NT2/D1 (cell line): ENCODE data around the gene ETV5.
"Not testable (repeated sequence)": the region's sequence is repeated elsewhere in the genome, so short reads cannot be mapped to it uniquely, and the experiment has no call there.

Experiments
- DNase-seq: peaks from one replicate; pipeline ENCODE4 v3.0.0-alpha.2; 2011; ENCODE audit warnings: low read depth, low spot score
- H3K27me3 ChIP-seq: 2 replicates; pipeline ENCODE4 v1.6.0; 2011; ENCODE audit warnings: mild to moderate bottlenecking; ENCODE audit not compliant: insufficient read length, insufficient read depth
- H3K36me3 ChIP-seq: 2 replicates; pipeline ENCODE4 v1.6.1; 2011; ENCODE audit warnings: mild to moderate bottlenecking, low read length, mixed read lengths; ENCODE audit not compliant: insufficient read depth, insufficient read length
- H3K4me1 ChIP-seq: 2 replicates; pipeline ENCODE4 v1.5.1; 2011; ENCODE audit not compliant: insufficient read depth, insufficient read length
- H3K4me3 ChIP-seq: 2 replicates; pipeline ENCODE4 v1.5.1; 2011; ENCODE audit warnings: low read depth; ENCODE audit not compliant: insufficient read length
- H3K9ac ChIP-seq: 2 replicates; pipeline ENCODE4 v1.6.0; 2011; ENCODE audit warnings: low read depth; ENCODE audit not compliant: insufficient read length
- H3K9me3 ChIP-seq: 2 replicates; pipeline ENCODE4 v1.5.1; 2011; ENCODE audit warnings: mild to moderate bottlenecking, low read length; ENCODE audit not compliant: insufficient read depth
- SUZ12 ChIP-seq: IDR thresholded peaks from 2 replicates; pipeline ENCODE4 v1.6.1; 2011; ENCODE audit not compliant: insufficient read length, insufficient read depth; ENCODE audit errors: extremely low read depth
- YY1 ChIP-seq: IDR thresholded peaks from 2 replicates; pipeline ENCODE4 v1.6.1; 2011; ENCODE audit not compliant: insufficient read length, insufficient read depth
- ZNF274 ChIP-seq: IDR thresholded peaks from 2 replicates; pipeline ENCODE4 v1.6.1; 2011; ENCODE audit warnings: mild to moderate bottlenecking, low read depth, low read length

ETV5 gene

DNA sequence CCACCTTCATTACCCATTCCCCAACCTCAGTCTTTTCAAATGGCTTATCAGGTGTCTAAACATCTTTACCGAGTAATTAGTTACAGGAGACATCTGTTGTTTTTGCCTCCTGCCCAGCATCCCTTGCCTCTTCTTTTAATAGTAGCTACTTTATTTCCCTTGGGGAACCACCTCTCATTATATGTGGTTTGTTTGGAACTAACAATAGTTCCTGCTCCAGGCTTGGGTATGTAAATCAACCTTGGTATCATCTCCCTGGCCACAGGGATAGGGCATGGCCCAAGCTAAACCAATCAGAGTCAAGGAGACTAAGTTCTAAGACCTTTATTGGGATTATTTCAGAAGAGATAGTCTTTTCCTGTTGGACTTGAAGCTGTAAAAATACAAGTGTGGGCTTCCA is 76.6 kb downstream of the ETV5 start:
- no peak for DNase-seq
- no peaks in the 10 kb centered on the region for H3K36me3 ChIP-seq
- H3K27me3 ChIP-seq = no peaks in the 10 kb centered on the region
- no peak overlapping the region for H3K4me3 ChIP-seq
- no peaks in the 10 kb centered on the region for H3K4me1 ChIP-seq
- TF ChIP-seq YY1 (no peak), SUZ12 (no peak), ZNF274 (no peak)
- H3K9me3 ChIP-seq = peaks cover 20% of the 10 kb centered on the region
- no peak overlapping the region for H3K9ac ChIP-seq

GRCh38 chr3:186025993-186026392 is 82.9 kb downstream of the ETV5 start:
- not testable (repeated sequence) for H3K27me3 ChIP-seq, H3K4me1 ChIP-seq

GRCh38 chr3:186025161-186025560 is 83.7 kb downstream of the ETV5 start:
- no peaks in the 10 kb centered on the region for H3K4me1 ChIP-seq
- no peak for DNase-seq
- H3K9me3 ChIP-seq = no peaks in the 10 kb centered on the region
- no peak overlapping the region for H3K4me3 ChIP-seq
- H3K36me3 ChIP-seq = no peaks in the 10 kb centered on the region
- no peaks in the 10 kb centered on the region for H3K27me3 ChIP-seq
- no peak overlapping the region for H3K9ac ChIP-seq
- no peak for TF ChIP-seq SUZ12
- TF ChIP-seq YY1 = no peak
- no peak for TF ChIP-seq ZNF274

More at GRCh38 chr3:186025993-186026392, 82.9 kb downstream of the ETV5 start:
- not testable (repeated sequence) for DNase-seq, H3K36me3 ChIP-seq, H3K4me3 ChIP-seq, H3K9me3 ChIP-seq, H3K9ac ChIP-seq

- H3K27me3 ChIP-seq = no peaks in the 10 kb centered on the region
- no peak for DNase-seq
- no peaks in the 10 kb centered on the region for H3K36me3 ChIP-seq
- no peak overlapping the region for H3K9ac ChIP-seq
- no peak overlapping the region for H3K4me3 ChIP-seq
- H3K4me1 ChIP-seq = no peaks in the 10 kb centered on the region
- no peak for TF ChIP-seq SUZ12
- no peaks in the 10 kb centered on the region for H3K9me3 ChIP-seq
Measured at GRCh38 chr3:186024210-186024609, 84.7 kb downstream of the ETV5 start.

- TF ChIP-seq SUZ12 (no peak), ZNF274 (no peak), YY1 (no peak)
- H3K9me3 ChIP-seq = no peaks in the 10 kb centered on the region
- H3K4me1 ChIP-seq = no peaks in the 10 kb centered on the region
- H3K27me3 ChIP-seq = no peaks in the 10 kb centered on the region
- no peaks in the 10 kb centered on the region for H3K36me3 ChIP-seq
- DNase-seq = no peak
- H3K9ac ChIP-seq = no peak overlapping the region
- H3K4me3 ChIP-seq = no peak overlapping the region
Measured at GRCh38 chr3:186022931-186023330, 86.0 kb downstream of the ETV5 start.

DNA sequence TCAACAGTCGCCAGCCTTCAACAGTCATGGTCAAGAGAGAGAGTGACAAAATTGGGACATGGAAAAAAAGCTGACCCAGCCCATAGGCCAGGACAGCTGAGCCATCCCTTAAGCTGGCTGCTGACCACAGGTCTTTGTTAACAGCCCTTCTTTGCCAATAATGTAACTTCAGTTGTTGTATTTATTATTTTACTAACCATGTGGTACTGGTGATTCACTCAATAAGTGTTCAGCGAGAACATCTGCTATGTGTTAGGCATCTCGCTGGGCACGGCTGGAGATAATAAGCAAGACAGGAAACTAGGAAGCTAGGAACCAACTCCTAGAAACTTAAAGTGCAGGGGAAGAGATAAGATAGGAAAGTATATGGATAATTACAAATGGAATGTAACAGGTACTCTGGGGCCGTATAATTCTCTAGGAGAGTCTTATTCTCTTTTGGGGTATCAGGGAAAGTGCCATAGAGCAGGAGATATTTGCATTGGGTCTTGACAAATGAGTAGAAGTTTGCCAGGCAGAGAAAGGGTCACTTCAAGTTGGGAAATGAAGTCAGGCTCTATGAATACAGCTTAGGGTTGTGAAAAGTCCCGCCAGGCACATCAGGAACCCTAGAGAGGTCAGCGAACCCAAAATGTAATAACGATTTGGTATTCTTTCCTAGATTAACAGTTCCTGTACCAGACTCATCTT is 87.1 kb downstream of the ETV5 start:
- TF ChIP-seq YY1 (no peak), ZNF274 (no peak), SUZ12 (no peak)
- H3K27me3 ChIP-seq = no peaks in the 10 kb centered on the region
- no peak overlapping the region for H3K4me3 ChIP-seq
- no peak for DNase-seq
- H3K9me3 ChIP-seq = peaks cover 3% of the 10 kb centered on the region; the same call in 1 of the 2 replicates
- no peaks in the 10 kb centered on the region for H3K4me1 ChIP-seq
- H3K9ac ChIP-seq = no peak overlapping the region
- no peaks in the 10 kb centered on the region for H3K36me3 ChIP-seq

DNA sequence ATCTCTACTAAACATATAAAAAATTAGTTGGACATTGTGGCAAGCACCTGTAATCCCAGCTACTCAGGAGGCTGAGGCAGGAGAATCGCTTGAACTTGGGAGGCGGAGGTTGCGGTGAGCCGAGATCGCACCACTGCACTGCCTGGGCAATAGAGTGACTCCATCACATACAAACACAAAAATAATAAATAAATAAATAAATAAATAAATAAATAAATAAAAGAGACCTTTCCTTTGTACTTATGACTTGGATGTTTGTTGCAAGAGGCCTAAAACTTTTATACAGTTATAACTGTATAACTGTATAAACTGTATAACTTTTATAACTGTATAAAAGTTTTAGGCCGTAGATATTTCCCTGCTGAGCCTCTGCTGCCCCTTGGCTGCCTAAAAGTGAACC is 87.6 kb downstream of the ETV5 start:
- H3K4me1 ChIP-seq, H3K4me3 ChIP-seq, H3K27me3 ChIP-seq: not testable (repeated sequence)

DNA sequence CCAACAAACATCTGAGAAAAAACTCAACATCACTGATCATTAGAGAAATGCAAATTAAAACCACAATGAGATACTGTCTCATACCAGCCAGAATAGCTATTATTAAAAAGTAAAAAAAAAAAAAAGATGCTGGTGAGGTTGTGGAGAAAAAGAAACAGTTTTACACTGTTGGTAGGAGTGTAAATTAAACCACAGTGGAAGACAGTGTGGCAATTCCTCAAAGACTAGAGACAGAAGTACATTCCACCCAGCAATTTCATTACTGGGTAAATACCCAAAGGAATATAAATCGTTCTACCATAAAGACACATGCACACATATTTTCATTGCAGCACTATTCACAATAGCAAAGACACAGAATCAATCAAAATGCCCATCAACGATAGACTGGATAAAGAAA is 89.6 kb downstream of the ETV5 start:
- not testable (repeated sequence) for H3K4me1 ChIP-seq, H3K4me3 ChIP-seq, H3K9ac ChIP-seq, H3K36me3 ChIP-seq, H3K27me3 ChIP-seq, DNase-seq
- peaks cover 13% of the 10 kb centered on the region; the same call in 1 of the 2 replicates for H3K9me3 ChIP-seq

More for the DNA sequence above, 87.6 kb downstream of the ETV5 start:
- H3K36me3 ChIP-seq, DNase-seq, H3K9ac ChIP-seq, H3K9me3 ChIP-seq: not testable (repeated sequence)
